SK-N-SH treated with all-trans-retinoic acid at 6 μM for 48 hours (cell line): ENCODE data around the gene ARFGEF3.

Experiments used
- ARNTL ChIP-seq: fragments of 450-650 bp; formaldehyde crosslinking; IDR thresholded peaks from 2 replicates; pipeline ENCODE4 v1.5.0; 2020; ENCODE audit warnings: low read depth, mild to moderate bottlenecking, moderate library complexity, borderline replicate concordance
- CREB5 ChIP-seq: fragments of 250-450 bp; sonication (Bioruptor Pico); IDR thresholded peaks from 2 replicates; pipeline ENCODE4 v1.5.1; 2020; ENCODE audit warnings: low read depth, mild to moderate bottlenecking, moderate library complexity
- ESRRG ChIP-seq: fragments of 250-450 bp; sonication (Bioruptor Pico); IDR thresholded peaks from 2 replicates; pipeline ENCODE4 v1.6.1; 2021; ENCODE audit warnings: mild to moderate bottlenecking
- GLIS3 ChIP-seq: fragments of 250-450 bp; sonication (Bioruptor Pico); IDR thresholded peaks from 2 replicates; pipeline ENCODE4 v1.5.0; 2020; ENCODE audit warnings: mild to moderate bottlenecking, moderate library complexity
- POU6F1 ChIP-seq: fragments of 250-450 bp; sonication (Bioruptor Pico); IDR thresholded peaks from 2 replicates; pipeline ENCODE4 v1.8.0; 2021; ENCODE audit warnings: low read depth, mild to moderate bottlenecking, moderate library complexity, borderline replicate concordance
- RARB ChIP-seq: fragments of 250-450 bp; sonication (Bioruptor Pico); IDR thresholded peaks from 2 replicates; pipeline ENCODE4 v1.8.0; 2021; ENCODE audit warnings: mild to moderate bottlenecking, moderate library complexity
- ZNF8 ChIP-seq: fragments of 450-650 bp; formaldehyde crosslinking; IDR thresholded peaks from 2 replicates; pipeline ENCODE4 v1.5.0; 2020; ENCODE audit warnings: mild to moderate bottlenecking, moderate library complexity

- TF ChIP-seq RARB (CRISPR knock-in tag) (no peak), CREB5 (CRISPR knock-in tag) (no peak), ZNF8 (no peak), ARNTL (CRISPR knock-in tag) (no peak), ESRRG (CRISPR knock-in tag) (no peak), GLIS3 (no peak), POU6F1 (no peak)
Observed at GRCh38 chr6:138211601-138212000, 49.9 kb downstream of the ARFGEF3 start.
